GM21529 (cell line): ENCODE data around the gene LAMB4.
A peak's percentile ranks its signal among the peaks of the same experiment; 100 is the strongest.
"Not testable (repeated sequence)": the region's sequence is repeated elsewhere in the genome, so short reads cannot be mapped to it uniquely, and the experiment has no call there.

Experiments used
- ATAC-seq: cut with Tn5 transposase; IDR thresholded peaks from one replicate; pipeline ENCODE4 v1.9.1; 2021; ENCODE audit not compliant: unreplicated experiment

The LAMB4 gene

GRCh38 chr7:108051454-108051853, 78.7 kb downstream of the LAMB4 start:
- ATAC-seq: no peak

- ATAC-seq: peak; percentile 95
Observed at GRCh38 chr7:108049962-108050361, 80.2 kb downstream of the LAMB4 start.

- no peak for ATAC-seq
Observed at GRCh38 chr7:108048422-108048821, 81.7 kb downstream of the LAMB4 start.

- ATAC-seq: no peak
Observed at GRCh38 chr7:108046952-108047506, 83.1 kb downstream of the LAMB4 start.

GRCh38 chr7:108045669-108046068, 84.5 kb downstream of the LAMB4 start:
- ATAC-seq: no peak

GRCh38 chr7:108045154-108045553, 85.0 kb downstream of the LAMB4 start:
- no peak for ATAC-seq

GRCh38 chr7:108044345-108044744, 85.8 kb downstream of the LAMB4 start:
- no peak for ATAC-seq

GRCh38 chr7:108038986-108039385, 91.2 kb downstream of the LAMB4 start:
- no peak for ATAC-seq

GRCh38 chr7:108037741-108038140, 92.4 kb downstream of the LAMB4 start:
- ATAC-seq: no peak

- ATAC-seq: no peak
Observed at GRCh38 chr7:108037140-108037539, 93.0 kb downstream of the LAMB4 start.

- no peak for ATAC-seq
Observed at GRCh38 chr7:108034586-108034985, 95.6 kb downstream of the LAMB4 start.

GRCh38 chr7:108033776-108034497, 96.2 kb downstream of the LAMB4 start:
- no peak for ATAC-seq

- not testable (repeated sequence) for ATAC-seq
Observed at GRCh38 chr7:108033309-108033708, 96.9 kb downstream of the LAMB4 start.

GRCh38 chr7:108030516-108030915, 99.6 kb downstream of the LAMB4 start:
- ATAC-seq: no peak

- ATAC-seq: no peak
Observed at GRCh38 chr7:108029034-108029433, 101.1 kb downstream of the LAMB4 start.

GRCh38 chr7:108028111-108028510, 102.0 kb downstream of the LAMB4 start:
- ATAC-seq: no peak

- ATAC-seq: no peak
Observed at GRCh38 chr7:108027239-108027638, 102.9 kb downstream of the LAMB4 start.

- ATAC-seq: no peak
Observed at GRCh38 chr7:108026647-108027046, 103.5 kb downstream of the LAMB4 start.

- no peak for ATAC-seq
Observed at GRCh38 chr7:108026116-108026515, 104.0 kb downstream of the LAMB4 start.

GRCh38 chr7:108024538-108024937, 105.6 kb downstream of the LAMB4 start:
- ATAC-seq: no peak

GRCh38 chr7:108020585-108020984, 109.6 kb downstream of the LAMB4 start:
- no peak for ATAC-seq

GRCh38 chr7:108018668-108019067, 111.5 kb downstream of the LAMB4 start:
- ATAC-seq: no peak

GRCh38 chr7:108017776-108018151, 112.4 kb downstream of the LAMB4 start:
- no peak for ATAC-seq
